ENCODE data around the gene BEST4. TPM values are rescaled to one million over a fixed set of nuclear protein-coding genes. Genes with fewer than 3 reads are reported as not detected.

Gene BEST4
- total RNA-seq, 5 donors from 2014 or later (not counting 1 experiment from before 2014, with no cell fraction given), result 0.75 to 2.4 (median 1.6) TPM

Other genes starting within 250 kb of the BEST4 start
- 1 to 10 TPM; 1.1 to 2.8 (median 2.2) TPM for gene TMEM53, start 113.7 kb downstream of the BEST4 start, total RNA-seq
- 100 to 1,000 TPM in 1 of 5 donors, 10 to 100 TPM in 4; 49.5 to 102 (median 89.7) TPM for gene ARMH1, start 113.5 kb downstream of the BEST4 start, total RNA-seq
- gene RNU5D-1, start 57.0 kb downstream of the BEST4 start, total RNA-seq, result 10 to 100 TPM in 1 of 5 donors, not detected in 4; 21.4 TPM
- gene KIF2C, start 48.3 kb downstream of the BEST4 start, total RNA-seq, result 1 to 10 TPM in 3 of 5 donors, under 1 TPM in 2; 0.68 to 1.6 (median 1.1) TPM
- gene RPS8, start 12.6 kb downstream of the BEST4 start, total RNA-seq, result 1,000 to 10,000 TPM; 2,713 to 2,895 (median 2,873) TPM
- gene PLK3, start 12.2 kb upstream of the BEST4 start, total RNA-seq, result 100 to 1,000 TPM; 124 to 453 (median 136) TPM
- gene DYNLT4, start 19.2 kb upstream of the BEST4 start, total RNA-seq, result 1 to 10 TPM in 2 of 5 donors, under 1 TPM in 2, not detected in 1; 0.36 to 4.3 (median 2.3) TPM
- gene BTBD19, start 20.4 kb upstream of the BEST4 start, total RNA-seq, result 10 to 100 TPM; 10.1 to 56.7 (median 11.5) TPM
- gene PTCH2, start 55.1 kb upstream of the BEST4 start, total RNA-seq, result 1 to 10 TPM in 4 of 5 donors, under 1 TPM in 1; 0.89 to 2.3 (median 1.3) TPM
- 10 to 100 TPM; 14.6 to 18.3 (median 15.5) TPM for gene EIF2B3, start 198.4 kb upstream of the BEST4 start, total RNA-seq
- 10 to 100 TPM; 41.5 to 59.8 (median 55.4) TPM for gene HECTD3, start 223.2 kb upstream of the BEST4 start, total RNA-seq
- gene UROD, start 224.1 kb upstream of the BEST4 start, total RNA-seq, result 10 to 100 TPM; 52.0 to 58.6 (median 57.3) TPM

Measured in T-cell (primary cell).